ENCODE measurements around the gene MT1M. TPM values are rescaled to one million over a fixed set of nuclear protein-coding genes. Genes with fewer than 3 reads are reported as not detected.
A peak's percentile ranks its signal among the peaks of the same experiment; 100 is the strongest.

MT1M gene
- total RNA-seq, 1 donor = not detected

GRCh38 chr16:56675685-56676210, 43.3 kb downstream of the MT1M start:
- H3K4me3 ChIP-seq (ENCODE audit: low read depth, low read length) = peak overlapping the region; percentile 23
- no peak for TF ChIP-seq CTCF (IDR thresholded peaks at IDR 0.05; ENCODE audit: insufficient read depth, low read depth, low read length)
- no peak for DNase-seq (ENCODE audit: low read depth)

- no peak overlapping the region for H3K4me3 ChIP-seq (ENCODE audit: low read depth, low read length)
- DNase-seq (ENCODE audit: low read depth) = no peak
- TF ChIP-seq CTCF (IDR thresholded peaks at IDR 0.05; ENCODE audit: insufficient read depth, low read depth, low read length) = no peak
Observed at GRCh38 chr16:56677474-56677873, 45.0 kb downstream of the MT1M start.

- no peak for DNase-seq (ENCODE audit: low read depth)
Observed at GRCh38 chr16:56679078-56679730, 46.7 kb downstream of the MT1M start.

GRCh38 chr16:56679818-56680217, 47.4 kb downstream of the MT1M start:
- DNase-seq (ENCODE audit: low read depth) = no peak
- no peak overlapping the region for H3K4me3 ChIP-seq (ENCODE audit: low read depth, low read length)
- no peak for TF ChIP-seq CTCF (IDR thresholded peaks at IDR 0.05; ENCODE audit: insufficient read depth, low read depth, low read length)

More at GRCh38 chr16:56679078-56679730, 46.7 kb downstream of the MT1M start:
- no peak overlapping the region for H3K4me3 ChIP-seq (ENCODE audit: low read depth, low read length)
- no peak for TF ChIP-seq CTCF (IDR thresholded peaks at IDR 0.05; ENCODE audit: insufficient read depth, low read depth, low read length)

GRCh38 chr16:56681939-56682702, 49.7 kb downstream of the MT1M start, which contains the start of gene MT1X:
Gene MT1X (plus strand): TSS chr16:56682470. CDS start chr16:56682541, 71 bp downstream.
- peak; percentile 79 for DNase-seq (ENCODE audit: low read depth)
- no peak for TF ChIP-seq CTCF (IDR thresholded peaks at IDR 0.05; ENCODE audit: insufficient read depth, low read depth, low read length)
- H3K4me3 ChIP-seq (ENCODE audit: low read depth, low read length) = peak within 1 kb of the TSS; percentile 62

- DNase-seq (ENCODE audit: low read depth) = no peak
- no peak for TF ChIP-seq CTCF (IDR thresholded peaks at IDR 0.05; ENCODE audit: insufficient read depth, low read depth, low read length)
- peak overlapping the region; percentile 62 for H3K4me3 ChIP-seq (ENCODE audit: low read depth, low read length)
Observed at GRCh38 chr16:56682703-56683397, 50.4 kb downstream of the MT1M start.

Other genes starting within 250 kb of the MT1M start
- 244 and 302 TPM in 2 replicates for gene AMFR, start 207.1 kb upstream of the MT1M start, total RNA-seq
- gene NUDT21, start 181.3 kb upstream of the MT1M start, total RNA-seq = 59.9 and 83.8 TPM in 2 replicates
- gene OGFOD1, start 181.1 kb upstream of the MT1M start, total RNA-seq = 65.6 and 74.7 TPM in 2 replicates
- 48.3 and 60.5 TPM in 2 replicates for gene BBS2, start 112.6 kb upstream of the MT1M start, total RNA-seq
- not detected in 2 replicates for gene MT4, start 67.6 kb upstream of the MT1M start, total RNA-seq
- gene MT3, start 43.1 kb upstream of the MT1M start, total RNA-seq = not detected in 2 replicates
- gene MT2A, start 24.1 kb upstream of the MT1M start, total RNA-seq = 21.2 and 76.0 TPM in 2 replicates
- 21.6 and 108 TPM in 2 replicates for gene MT1E, start 6.9 kb upstream of the MT1M start, total RNA-seq
- gene MT1A, start 6.0 kb downstream of the MT1M start, total RNA-seq = 1.3 and 1.9 TPM in 2 replicates
- gene MT1B, start 19.2 kb downstream of the MT1M start, total RNA-seq = not detected in 2 replicates
- gene MT1F, start 25.3 kb downstream of the MT1M start, total RNA-seq = not detected in 2 replicates
- not detected in 2 replicates for gene MT1G, start 35.4 kb downstream of the MT1M start, total RNA-seq
- gene MT1H, start 37.2 kb downstream of the MT1M start, total RNA-seq = not detected in 2 replicates
- 24.2 and 40.3 TPM in 2 replicates for gene MT1X, start 49.8 kb downstream of the MT1M start, total RNA-seq
- gene NUP93, start 97.5 kb downstream of the MT1M start, total RNA-seq = 54.1 and 60.9 TPM in 2 replicates
- not detected in 2 replicates for gene SLC12A3, start 232.5 kb downstream of the MT1M start, total RNA-seq

Data from fibroblast of villous mesenchyme (primary cell).